HepG2 (cell line): ENCODE data around the gene ITIH2. TPM values are rescaled to one million over a fixed set of nuclear protein-coding genes. Genes with fewer than 3 reads are reported as not detected.
A peak's percentile ranks its signal among the peaks of the same experiment; 100 is the strongest.

Experiments used
- CREM ChIP-seq, 2 experiments: sonication (generic) in 1 of 2; formaldehyde crosslinking in 1 of 2; IDR thresholded peaks; 2 replicates each; pipeline versions ENCODE4 v1.4.0 to v1.6.1; 2016 to 2020; ENCODE audit warnings: antibody characterized with exemption in 1 of 2, mild to moderate bottlenecking in 1 of 2, missing genetic modification reagents in 1 of 2
- DNMT1 ChIP-seq: sonication (generic); formaldehyde crosslinking; IDR thresholded peaks from 2 replicates; pipeline ENCODE4 v1.5.1; 2020; ENCODE audit warnings: mild to moderate bottlenecking, missing genetic modification reagents
- PRDM10 ChIP-seq: sonication (generic); formaldehyde crosslinking; IDR thresholded peaks from 2 replicates; pipeline ENCODE4 v1.4.0; 2020; ENCODE audit warnings: low read depth, missing genetic modification reagents
- ZBTB33 ChIP-seq: sonication (generic); formaldehyde crosslinking; IDR thresholded peaks from 2 replicates; pipeline ENCODE4 v1.4.0; 2020; ENCODE audit warnings: missing genetic modification reagents
- ZBTB8A ChIP-seq: sonication (generic); formaldehyde crosslinking; IDR thresholded peaks from 2 replicates; pipeline ENCODE4 v1.4.0; 2020; ENCODE audit warnings: mild to moderate bottlenecking, low read depth, missing genetic modification reagents, borderline replicate concordance
- ZGPAT ChIP-seq: IDR thresholded peaks from 2 replicates; pipeline ENCODE4 v1.6.1; 2016; ENCODE audit warnings: mild to moderate bottlenecking
- ZNF17 ChIP-seq: sonication (generic); formaldehyde crosslinking; IDR thresholded peaks from 2 replicates; pipeline ENCODE4 v1.5.0; 2020; ENCODE audit warnings: mild to moderate bottlenecking, missing genetic modification reagents
- ZNF230 ChIP-seq: sonication (generic); formaldehyde crosslinking; IDR thresholded peaks from 2 replicates; pipeline ENCODE4 v1.4.0; 2020; ENCODE audit warnings: mild to moderate bottlenecking, missing genetic modification reagents
- ZNF281 ChIP-seq: sonication (generic); formaldehyde crosslinking; IDR thresholded peaks from 2 replicates; pipeline ENCODE4 v1.4.0; 2020; ENCODE audit warnings: missing genetic modification reagents, borderline replicate concordance
- polyA plus RNA-seq, 8 experiments: library from polyadenylated mRNA; depleted of rRNA in 3 of 8; stranded (reverse) in 7 of 8; unstranded in 1 of 8; fragments of >200 nt; fragmentation: Illumina TruSeq in 4 of 8; extraction: Trizol in 4 of 8; gene quantifications; 2 replicates each; pipeline versions ENCODE4 v1.2.1 to v1.2.3, GENCODE V29; 2011 to 2016; ENCODE audit warnings: low read depth in 4 of 8, missing spikeins in 1 of 8, mixed read lengths in 1 of 8; ENCODE audit not compliant: insufficient read depth in 1 of 8
- total RNA-seq, 5 experiments: library from RNA; depleted of rRNA; stranded (reverse); fragments of >200 nt; fragmentation: Illumina TruSeq; extraction: Trizol; gene quantifications; 2 replicates each; pipeline ENCODE4 v1.2.3, GENCODE V29; 2016; ENCODE audit warnings: low read depth in 1 of 5
- TF ChIP-seq, protein P1 (sequence below): sonication (generic); formaldehyde crosslinking; IDR thresholded peaks from 2 replicates; pipeline ENCODE4 v1.4.0; 2020; ENCODE audit warnings: missing genetic modification reagents
- TF ChIP-seq, protein P2 (sequence below): sonication (generic); formaldehyde crosslinking; IDR thresholded peaks from 2 replicates; pipeline ENCODE4 v1.8.1; 2022; ENCODE audit warnings: low read depth, mild to moderate bottlenecking, missing genetic modification reagents
- TF ChIP-seq, protein P3 (sequence below): sonication (generic); formaldehyde crosslinking; IDR thresholded peaks from 2 replicates; pipeline ENCODE4 v1.4.0; 2020; ENCODE audit warnings: mild to moderate bottlenecking, missing genetic modification reagents

Gene ITIH2
- total and polyA plus RNA-seq, 2 of the 13 experiments (the other 11 are each of a cell fraction or from before 2014, with no cell fraction given) = 1,197 to 1,427 TPM

DNA sequence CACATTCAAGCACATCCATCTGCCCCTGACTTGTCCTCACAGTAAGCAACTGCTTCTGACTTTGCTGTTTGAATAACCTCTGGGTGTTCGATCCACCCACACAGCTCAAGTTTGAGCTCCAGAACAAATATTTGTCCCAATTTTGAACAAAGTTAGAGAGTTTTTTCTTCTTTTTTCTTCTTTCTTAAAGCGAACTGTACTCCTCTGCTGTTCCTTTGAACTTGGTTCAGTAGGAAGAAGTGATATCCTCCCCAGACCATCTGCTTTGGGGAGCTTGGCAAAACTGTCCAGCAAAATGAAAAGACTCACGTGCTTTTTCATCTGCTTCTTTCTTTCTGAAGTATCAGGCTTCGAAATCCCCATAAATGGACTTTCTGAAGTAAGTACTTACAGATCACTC, at the start of gene ITIH2 (continued):
- no peak for TF ChIP-seq ZNF281 (CRISPR knock-in tag)
- no peak for TF ChIP-seq ZBTB8A (CRISPR knock-in tag)
- peak; percentile 82 for TF ChIP-seq CREM (IDR thresholded peaks at IDR 0.05)
- no peak for TF ChIP-seq CREM (CRISPR knock-in tag; IDR thresholded peaks at IDR 0.05)
- TF ChIP-seq ZGPAT = peak; percentile 60
- TF ChIP-seq, protein P1, sequence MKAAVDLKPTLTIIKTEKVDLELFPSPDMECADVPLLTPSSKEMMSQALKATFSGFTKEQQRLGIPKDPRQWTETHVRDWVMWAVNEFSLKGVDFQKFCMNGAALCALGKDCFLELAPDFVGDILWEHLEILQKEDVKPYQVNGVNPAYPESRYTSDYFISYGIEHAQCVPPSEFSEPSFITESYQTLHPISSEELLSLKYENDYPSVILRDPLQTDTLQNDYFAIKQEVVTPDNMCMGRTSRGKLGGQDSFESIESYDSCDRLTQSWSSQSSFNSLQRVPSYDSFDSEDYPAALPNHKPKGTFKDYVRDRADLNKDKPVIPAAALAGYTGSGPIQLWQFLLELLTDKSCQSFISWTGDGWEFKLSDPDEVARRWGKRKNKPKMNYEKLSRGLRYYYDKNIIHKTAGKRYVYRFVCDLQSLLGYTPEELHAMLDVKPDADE (CRISPR knock-in tag) = no peak
- TF ChIP-seq ZNF17 = no peak
- TF ChIP-seq PRDM10 = no peak
- no peak for TF ChIP-seq ZBTB33 (CRISPR knock-in tag)
- TF ChIP-seq ZNF230 (CRISPR knock-in tag) = no peak
- TF ChIP-seq, protein P2, sequence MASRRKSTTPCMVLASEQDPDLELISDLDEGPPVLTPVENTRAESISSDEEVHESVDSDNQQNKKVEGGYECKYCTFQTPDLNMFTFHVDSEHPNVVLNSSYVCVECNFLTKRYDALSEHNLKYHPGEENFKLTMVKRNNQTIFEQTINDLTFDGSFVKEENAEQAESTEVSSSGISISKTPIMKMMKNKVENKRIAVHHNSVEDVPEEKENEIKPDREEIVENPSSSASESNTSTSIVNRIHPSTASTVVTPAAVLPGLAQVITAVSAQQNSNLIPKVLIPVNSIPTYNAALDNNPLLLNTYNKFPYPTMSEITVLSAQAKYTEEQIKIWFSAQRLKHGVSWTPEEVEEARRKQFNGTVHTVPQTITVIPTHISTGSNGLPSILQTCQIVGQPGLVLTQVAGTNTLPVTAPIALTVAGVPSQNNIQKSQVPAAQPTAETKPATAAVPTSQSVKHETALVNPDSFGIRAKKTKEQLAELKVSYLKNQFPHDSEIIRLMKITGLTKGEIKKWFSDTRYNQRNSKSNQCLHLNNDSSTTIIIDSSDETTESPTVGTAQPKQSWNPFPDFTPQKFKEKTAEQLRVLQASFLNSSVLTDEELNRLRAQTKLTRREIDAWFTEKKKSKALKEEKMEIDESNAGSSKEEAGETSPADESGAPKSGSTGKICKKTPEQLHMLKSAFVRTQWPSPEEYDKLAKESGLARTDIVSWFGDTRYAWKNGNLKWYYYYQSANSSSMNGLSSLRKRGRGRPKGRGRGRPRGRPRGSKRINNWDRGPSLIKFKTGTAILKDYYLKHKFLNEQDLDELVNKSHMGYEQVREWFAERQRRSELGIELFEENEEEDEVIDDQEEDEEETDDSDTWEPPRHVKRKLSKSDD (CRISPR knock-in tag) = no peak
- TF ChIP-seq DNMT1 (CRISPR knock-in tag) = no peak
- TF ChIP-seq, protein P3, sequence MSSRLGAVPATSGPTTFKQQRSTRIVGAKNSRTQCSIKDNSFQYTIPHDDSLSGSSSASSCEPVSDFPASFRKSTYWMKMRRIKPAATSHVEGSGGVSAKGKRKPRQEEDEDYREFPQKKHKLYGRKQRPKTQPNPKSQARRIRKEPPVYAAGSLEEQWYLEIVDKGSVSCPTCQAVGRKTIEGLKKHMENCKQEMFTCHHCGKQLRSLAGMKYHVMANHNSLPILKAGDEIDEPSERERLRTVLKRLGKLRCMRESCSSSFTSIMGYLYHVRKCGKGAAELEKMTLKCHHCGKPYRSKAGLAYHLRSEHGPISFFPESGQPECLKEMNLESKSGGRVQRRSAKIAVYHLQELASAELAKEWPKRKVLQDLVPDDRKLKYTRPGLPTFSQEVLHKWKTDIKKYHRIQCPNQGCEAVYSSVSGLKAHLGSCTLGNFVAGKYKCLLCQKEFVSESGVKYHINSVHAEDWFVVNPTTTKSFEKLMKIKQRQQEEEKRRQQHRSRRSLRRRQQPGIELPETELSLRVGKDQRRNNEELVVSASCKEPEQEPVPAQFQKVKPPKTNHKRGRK = no peak
